Thyroid gland (tissue), 4 donors: ENCODE results near the gene NUSAP1. TPM values are rescaled to one million over a fixed set of nuclear protein-coding genes. Genes with fewer than 3 reads are reported as not detected.

ENCODE experiments used
- DNase-seq, 2 donors: peaks; one replicate each; pipeline ENCODE4 v3.0.0-alpha.2; 2019
- H3K27ac ChIP-seq, 3 donors: fragments of 200-600 bp; sonication (generic); 1 replicate in 2 of 3; 2 replicates in 1 of 3; pipeline ENCODE4 v1.5.1; 2016 to 2019; ENCODE audit warnings: mild to moderate bottlenecking in 1 of 3, moderate library complexity in 1 of 3
- H3K27me3 ChIP-seq: fragments of 200-600 bp; sonication (generic); one replicate; pipeline ENCODE4 v1.5.1; 2019
- H3K36me3 ChIP-seq, 2 donors: fragments of 200-600 bp; sonication (generic); one replicate each; pipeline ENCODE4 v1.5.1; 2016 to 2019
- H3K4me1 ChIP-seq, 2 donors: fragments of 200-600 bp; sonication (generic); one replicate each; pipeline ENCODE4 v1.5.1; 2017 to 2019
- H3K4me3 ChIP-seq, 3 donors: fragments of 200-600 bp; sonication (generic); replicated peaks in 1 of 3; 1 replicate in 2 of 3; 2 replicates in 1 of 3; pipeline ENCODE4 v1.5.1; 2016; ENCODE audit warnings: mild to moderate bottlenecking in 1 of 3
- H3K9me3 ChIP-seq: fragments of 200-600 bp; sonication (generic); one replicate; pipeline ENCODE4 v1.5.1; 2017
- POLR2A ChIP-seq, 2 donors: fragments of 450-650 bp; IDR thresholded peaks; one replicate each; pipeline ENCODE4 v1.6.1; 2017; ENCODE audit warnings: antibody characterized with exemption in 2 of 2, mild to moderate bottlenecking in 2 of 2, moderate library complexity in 1 of 2
- WGBS, 2 donors: methylation state at CpG; one replicate each; pipeline ENCODE4 v1.1.5; 2017; 5-methylcytosine and 5-hydroxymethylcytosine counted together
- intact Hi-C: fragments of 100-400 bp; cut with DNase I; formaldehyde crosslinking; loops from one replicate; pipeline ENCODE4 v1.15.1; 2023
- total RNA-seq, 4 donors: library from RNA; depleted of rRNA; stranded (reverse); fragments of >200 nt; gene quantifications; one replicate each; pipeline ENCODE4 v1.2.3, GENCODE V29; 2016
- TF ChIP-seq, protein P1 (sequence below), 6 experiments: fragments of 200-600 bp in 3 of 6; fragments of 450-650 bp in 3 of 6; sonication (generic) in 3 of 6; IDR thresholded peaks; one replicate each; pipeline ENCODE4 v1.5.1; 2016 to 2019; ENCODE audit warnings: antibody characterized with exemption in 6 of 6, mild to moderate bottlenecking in 2 of 6, inconsistent platforms in 1 of 6, moderate library complexity in 1 of 6

The NUSAP1 gene
- total RNA-seq, 4 donors from 2014 or later = 0.89 to 8.1 (median 1.6) TPM

DNA sequence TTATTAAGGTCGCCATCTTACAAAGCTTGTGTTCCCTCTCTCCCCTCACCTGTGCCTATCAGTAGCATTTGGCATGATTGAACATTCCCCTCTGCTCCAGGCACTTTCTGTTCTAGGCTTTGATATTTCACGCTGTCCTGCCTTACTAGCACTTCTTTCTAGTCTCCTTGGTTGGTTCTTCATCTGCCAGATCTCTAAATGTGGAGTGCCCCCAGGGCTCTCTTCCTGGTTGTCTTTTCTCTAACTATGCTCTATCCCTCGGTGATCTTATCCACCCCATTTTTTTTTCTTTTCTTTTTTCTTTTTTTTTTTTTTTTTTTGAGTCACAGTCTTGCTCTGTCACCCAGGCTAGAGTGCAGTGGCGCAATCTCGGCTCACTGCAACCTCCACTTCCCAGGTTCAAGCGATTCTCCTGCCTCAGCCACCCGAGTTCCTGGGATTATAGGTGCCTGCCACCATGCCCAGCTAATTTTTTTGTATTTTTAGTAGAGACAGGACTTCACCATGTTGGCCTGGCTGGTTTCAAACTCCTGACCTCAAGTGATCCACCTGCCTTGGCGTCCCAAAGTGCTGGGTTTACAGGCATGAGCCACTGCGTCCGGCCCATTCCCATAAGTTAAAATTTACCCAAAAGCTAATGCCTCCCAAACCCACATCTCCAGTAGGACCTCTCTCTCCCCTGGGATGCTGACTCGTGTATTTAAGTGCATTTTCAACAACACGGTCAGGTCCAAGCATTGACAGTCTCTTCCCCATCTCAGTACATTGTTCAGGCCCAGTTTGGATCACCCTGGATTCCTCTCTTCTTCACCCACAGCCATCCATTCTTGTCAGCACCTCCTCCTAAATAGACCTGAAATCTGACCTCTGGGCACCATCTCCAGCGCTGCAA lies 5.2 kb downstream of the NUSAP1 start:
- DNase-seq = no peak
- H3K4me3 ChIP-seq = no peak overlapping the region
- H3K27me3 ChIP-seq = no peaks in the 10 kb centered on the region
- H3K9me3 ChIP-seq = no peaks in the 10 kb centered on the region
- 90 to 91% methylated on average over 13 of the region's 13 CpGs for WGBS, 2 donors
- peaks cover 0 to 10% of the 10 kb centered on the region in 2 donors for H3K4me1 ChIP-seq
- intact Hi-C loops = loop anchor here (10.0 kb wide), 1 partner anchor 103 kb away; the partner anchor contains the start of genes CHP1 and EXD1
- TF ChIP-seq, protein P1, sequence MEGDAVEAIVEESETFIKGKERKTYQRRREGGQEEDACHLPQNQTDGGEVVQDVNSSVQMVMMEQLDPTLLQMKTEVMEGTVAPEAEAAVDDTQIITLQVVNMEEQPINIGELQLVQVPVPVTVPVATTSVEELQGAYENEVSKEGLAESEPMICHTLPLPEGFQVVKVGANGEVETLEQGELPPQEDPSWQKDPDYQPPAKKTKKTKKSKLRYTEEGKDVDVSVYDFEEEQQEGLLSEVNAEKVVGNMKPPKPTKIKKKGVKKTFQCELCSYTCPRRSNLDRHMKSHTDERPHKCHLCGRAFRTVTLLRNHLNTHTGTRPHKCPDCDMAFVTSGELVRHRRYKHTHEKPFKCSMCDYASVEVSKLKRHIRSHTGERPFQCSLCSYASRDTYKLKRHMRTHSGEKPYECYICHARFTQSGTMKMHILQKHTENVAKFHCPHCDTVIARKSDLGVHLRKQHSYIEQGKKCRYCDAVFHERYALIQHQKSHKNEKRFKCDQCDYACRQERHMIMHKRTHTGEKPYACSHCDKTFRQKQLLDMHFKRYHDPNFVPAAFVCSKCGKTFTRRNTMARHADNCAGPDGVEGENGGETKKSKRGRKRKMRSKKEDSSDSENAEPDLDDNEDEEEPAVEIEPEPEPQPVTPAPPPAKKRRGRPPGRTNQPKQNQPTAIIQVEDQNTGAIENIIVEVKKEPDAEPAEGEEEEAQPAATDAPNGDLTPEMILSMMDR (IDR thresholded peaks at IDR 0.05) = no peak
- TF ChIP-seq POLR2A (IDR thresholded peaks at IDR 0.05) = no peak
- H3K27ac ChIP-seq = no peak overlapping the region
- no peaks in the 10 kb centered on the region for H3K36me3 ChIP-seq

DNA sequence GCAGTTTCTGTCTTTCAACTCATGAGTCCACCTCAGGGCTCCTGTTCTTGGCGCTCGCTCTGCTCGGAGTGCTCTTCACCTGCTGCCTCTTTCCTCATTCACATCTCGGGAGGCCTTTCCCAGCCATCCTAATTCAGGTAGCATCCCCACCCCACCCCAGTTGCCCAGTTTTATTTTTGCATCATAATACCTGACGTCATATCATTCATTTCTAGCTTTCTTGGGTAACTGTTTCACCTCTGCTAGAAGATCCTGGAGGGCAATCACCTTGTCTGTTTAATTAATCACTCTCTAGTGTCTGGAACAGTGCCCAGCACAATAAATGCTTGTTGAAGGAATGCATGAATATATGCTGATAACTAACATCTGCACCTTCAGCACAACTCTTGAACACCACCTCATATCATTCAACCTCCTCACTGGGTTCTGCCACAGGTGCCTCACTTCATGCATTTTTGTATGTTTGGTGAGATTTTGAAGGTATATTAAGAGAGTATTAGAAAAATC lies 7.6 kb downstream of the NUSAP1 start:
- 94 to 97% methylated on average over 5 of the region's 5 CpGs for WGBS, 2 donors
- Histone ChIP-seq H3K4me1 (no peaks in the 10 kb centered on the region), H3K4me3 (no peak overlapping the region), H3K9me3 (no peaks in the 10 kb centered on the region), H3K27ac (no peak overlapping the region), H3K27me3 (no peaks in the 10 kb centered on the region), H3K36me3 (no peaks in the 10 kb centered on the region)
- DNase-seq = no peak
- intact Hi-C loops = no loop called here
- TF ChIP-seq, protein P1 (IDR thresholded peaks at IDR 0.05) = no peak
- no peak for TF ChIP-seq POLR2A (IDR thresholded peaks at IDR 0.05)

DNA sequence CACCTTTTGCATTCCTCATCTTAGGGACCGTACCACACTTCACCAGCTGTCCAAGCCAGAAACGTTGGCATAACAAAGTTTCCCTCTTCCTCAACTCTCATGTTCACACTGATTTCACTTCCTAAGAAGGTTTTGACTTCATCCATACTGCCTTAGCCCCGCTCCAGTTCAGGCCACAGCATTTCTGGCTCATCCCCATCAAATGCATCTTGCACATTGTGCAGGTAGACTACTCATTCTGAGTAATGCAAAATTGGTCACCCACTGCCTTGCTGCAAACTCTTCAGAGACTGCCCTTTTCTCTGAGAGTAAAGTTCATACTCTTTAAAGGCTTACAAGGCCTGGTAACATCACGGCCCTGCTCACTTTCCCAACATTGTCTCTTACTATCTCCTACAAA lies 8.8 kb downstream of the NUSAP1 start:
- no peaks in the 10 kb centered on the region for H3K9me3 ChIP-seq
- no peak overlapping the region for H3K4me3 ChIP-seq
- TF ChIP-seq, protein P1 (IDR thresholded peaks at IDR 0.05) = no peak
- TF ChIP-seq POLR2A (IDR thresholded peaks at IDR 0.05) = no peak
- intact Hi-C loops = no loop called here
- no peak for DNase-seq
- no peaks in the 10 kb centered on the region for H3K36me3 ChIP-seq
- no peaks in the 10 kb centered on the region for H3K4me1 ChIP-seq
- H3K27ac ChIP-seq = no peak overlapping the region
- WGBS, 2 donors = 65 to 88% methylated on average over 4 of the region's 4 CpGs
- H3K27me3 ChIP-seq = no peaks in the 10 kb centered on the region

DNA sequence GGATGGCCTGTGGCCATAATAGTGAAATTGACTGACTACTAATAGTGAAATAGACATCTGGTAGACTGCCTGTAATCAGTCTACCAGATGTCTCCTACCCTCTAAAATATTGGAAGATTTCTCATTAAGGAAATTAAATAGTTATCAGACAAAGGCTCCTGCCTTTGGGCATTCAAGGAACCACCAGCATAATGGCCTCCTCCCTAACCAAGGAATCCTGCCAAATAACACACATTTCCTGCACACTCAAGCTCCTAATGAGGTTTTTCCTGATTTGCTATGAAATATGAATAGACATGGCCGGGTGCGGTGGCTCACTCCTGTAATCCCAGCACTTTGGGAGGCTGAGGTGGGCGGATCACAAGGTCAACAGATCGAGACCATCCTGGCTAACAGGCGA lies 14.6 kb downstream of the NUSAP1 start:
- Histone ChIP-seq H3K4me3 (no peak overlapping the region), H3K36me3 (no peaks in the 10 kb centered on the region), H3K27me3 (no peaks in the 10 kb centered on the region), H3K4me1 (no peaks in the 10 kb centered on the region), H3K27ac (no peak overlapping the region), H3K9me3 (no peaks in the 10 kb centered on the region)
- DNase-seq = no peak
- 91 to 96% methylated on average over 5 of the region's 5 CpGs for WGBS, 2 donors
- no peak for TF ChIP-seq POLR2A (IDR thresholded peaks at IDR 0.05)
- TF ChIP-seq, protein P1 (IDR thresholded peaks at IDR 0.05) = no peak
- intact Hi-C loops = no loop called here
